ENCODE data around the gene LETM1. TPM values are rescaled to one million over a fixed set of nuclear protein-coding genes. Genes with fewer than 3 reads are reported as not detected.

LETM1 gene
- total and polyA plus RNA-seq, 2 experiments from 2014 or later, result 29.4 to 46.0 TPM

DNA sequence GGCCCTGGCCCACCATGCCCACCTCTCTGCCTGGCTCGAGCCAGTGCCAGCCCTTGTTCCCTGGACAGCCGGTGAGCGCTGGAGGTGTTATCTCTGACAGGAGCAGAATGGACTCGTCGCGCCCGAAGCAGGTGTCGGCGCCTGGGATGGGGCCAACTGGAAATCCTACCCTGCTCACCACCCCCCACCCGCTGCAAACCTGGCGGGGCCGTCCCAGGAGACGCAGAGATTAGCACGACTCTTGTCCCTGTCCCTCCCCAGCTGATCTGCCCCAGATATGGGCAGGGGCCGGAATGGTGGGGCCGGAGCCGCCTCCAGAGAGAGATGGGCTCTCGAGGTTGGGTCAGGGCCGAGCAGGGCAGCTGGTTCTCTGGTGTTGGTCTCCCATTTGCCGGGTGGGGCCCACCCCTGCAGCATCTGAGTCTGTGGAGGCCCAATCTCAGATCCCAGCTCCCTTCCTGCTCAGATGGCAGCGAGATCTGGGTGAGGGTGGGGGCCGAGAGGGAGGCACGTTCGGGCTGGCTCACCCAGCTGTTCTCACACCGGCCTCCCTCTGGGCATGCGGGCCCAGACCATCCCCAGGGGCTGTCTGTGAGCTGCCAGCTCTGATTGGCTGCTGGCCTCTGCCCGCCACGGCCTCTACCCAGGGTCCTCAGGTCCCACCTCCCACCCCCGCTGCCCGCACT is 83.0 kb downstream of the LETM1 start:
- Histone ChIP-seq H3K79me2 (no peaks in the 10 kb centered on the region), H3K9me2 (replicated peaks; ENCODE audit: insufficient read depth) (no peaks in the 10 kb centered on the region), H3K4me2 (no peak overlapping the region), H4K20me1 (ENCODE audit: insufficient read depth, poor library complexity, severe bottlenecking) (no peaks in the 10 kb centered on the region), H3K27ac (no peak overlapping the region), H3K36me3 (replicated peaks; ENCODE audit: insufficient read depth, low read depth) (no peaks in the 10 kb centered on the region), H3K9me3 (ENCODE audit: low read depth) (no peaks in the 10 kb centered on the region), H2AFZ (no peak overlapping the region), H3K4me1 (ENCODE audit: insufficient read depth) (peaks cover 57% of the 10 kb centered on the region), H3K27me3 (no peaks in the 10 kb centered on the region), H3K4me3 (no peak overlapping the region)
- TF ChIP-seq, protein P1, sequence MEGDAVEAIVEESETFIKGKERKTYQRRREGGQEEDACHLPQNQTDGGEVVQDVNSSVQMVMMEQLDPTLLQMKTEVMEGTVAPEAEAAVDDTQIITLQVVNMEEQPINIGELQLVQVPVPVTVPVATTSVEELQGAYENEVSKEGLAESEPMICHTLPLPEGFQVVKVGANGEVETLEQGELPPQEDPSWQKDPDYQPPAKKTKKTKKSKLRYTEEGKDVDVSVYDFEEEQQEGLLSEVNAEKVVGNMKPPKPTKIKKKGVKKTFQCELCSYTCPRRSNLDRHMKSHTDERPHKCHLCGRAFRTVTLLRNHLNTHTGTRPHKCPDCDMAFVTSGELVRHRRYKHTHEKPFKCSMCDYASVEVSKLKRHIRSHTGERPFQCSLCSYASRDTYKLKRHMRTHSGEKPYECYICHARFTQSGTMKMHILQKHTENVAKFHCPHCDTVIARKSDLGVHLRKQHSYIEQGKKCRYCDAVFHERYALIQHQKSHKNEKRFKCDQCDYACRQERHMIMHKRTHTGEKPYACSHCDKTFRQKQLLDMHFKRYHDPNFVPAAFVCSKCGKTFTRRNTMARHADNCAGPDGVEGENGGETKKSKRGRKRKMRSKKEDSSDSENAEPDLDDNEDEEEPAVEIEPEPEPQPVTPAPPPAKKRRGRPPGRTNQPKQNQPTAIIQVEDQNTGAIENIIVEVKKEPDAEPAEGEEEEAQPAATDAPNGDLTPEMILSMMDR (IDR thresholded peaks at IDR 0.05; ENCODE audit: poor library complexity), result no peak
- TF ChIP-seq EZH2 (IDR thresholded peaks at IDR 0.05; ENCODE audit: borderline replicate concordance), result no peak
- TF ChIP-seq EZH2phosphoT487 (IDR thresholded peaks at IDR 0.05; ENCODE audit: low read depth, severe bottlenecking, unreplicated experiment), result no peak
- 86% methylated on average over 29 of the region's 30 CpGs for WGBS (ENCODE audit: low lambda C conversion rate, missing lambda C conversion rate)
- no peak for DNase-seq (ENCODE audit: low spot score)

DNA sequence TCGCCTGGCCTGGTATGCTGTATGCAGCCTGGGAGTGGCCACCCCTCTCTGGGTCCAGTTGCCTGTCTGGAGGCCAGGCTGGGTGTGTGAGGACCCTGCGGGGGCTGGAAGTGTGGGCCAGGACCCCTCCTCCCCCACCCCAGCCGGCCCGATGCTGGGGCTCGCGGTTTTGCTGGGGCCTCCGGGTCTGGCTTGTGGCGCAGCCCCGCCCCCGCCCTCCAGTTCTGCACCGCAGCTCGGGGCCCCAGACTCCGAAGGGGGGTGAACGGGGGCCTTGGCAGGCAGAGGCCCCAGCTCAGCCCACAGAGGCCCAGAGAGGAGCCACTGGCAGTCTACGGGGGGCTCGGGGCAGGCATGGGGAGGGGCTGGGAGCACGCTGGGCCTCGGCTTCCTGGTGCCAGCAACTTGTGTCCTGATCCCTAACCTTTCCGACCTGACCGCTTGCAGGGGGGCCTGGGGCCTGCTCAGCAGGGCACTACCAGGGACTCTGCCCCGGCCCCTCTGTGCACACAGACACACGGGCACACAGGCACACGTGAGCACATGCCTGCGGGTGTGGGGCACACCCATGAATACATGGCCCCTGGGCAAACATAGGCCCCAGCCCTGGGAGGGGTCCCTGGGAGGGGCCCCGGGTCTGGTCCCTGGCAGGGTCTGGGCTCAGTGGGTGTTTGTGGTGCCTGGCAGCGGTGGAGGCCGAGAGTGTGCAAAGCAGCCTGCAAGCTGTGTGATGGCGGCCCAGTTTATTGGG is 84.2 kb downstream of the LETM1 start:
- 81% methylated on average over 13 of the region's 28 CpGs for WGBS (ENCODE audit: low lambda C conversion rate, missing lambda C conversion rate)
- Histone ChIP-seq H3K9me3 (ENCODE audit: low read depth) (no peaks in the 10 kb centered on the region), H3K4me2 (peak overlapping the region; percentile 62), H3K36me3 (replicated peaks; ENCODE audit: insufficient read depth, low read depth) (no peaks in the 10 kb centered on the region), H4K20me1 (ENCODE audit: insufficient read depth, poor library complexity, severe bottlenecking) (no peaks in the 10 kb centered on the region), H3K9me2 (replicated peaks; ENCODE audit: insufficient read depth) (no peaks in the 10 kb centered on the region), H3K79me2 (no peaks in the 10 kb centered on the region), H2AFZ (no peak overlapping the region), H3K27me3 (no peaks in the 10 kb centered on the region), H3K27ac (peak overlapping the region; percentile 40), H3K4me1 (ENCODE audit: insufficient read depth) (peaks cover 57% of the 10 kb centered on the region), H3K4me3 (no peak overlapping the region)
- DNase-seq (ENCODE audit: low spot score), result no peak
- TF ChIP-seq EZH2phosphoT487 (IDR thresholded peaks at IDR 0.05; ENCODE audit: low read depth, severe bottlenecking, unreplicated experiment) (no peak), EZH2 (IDR thresholded peaks at IDR 0.05; ENCODE audit: borderline replicate concordance) (no peak)
- TF ChIP-seq, protein P1 (IDR thresholded peaks at IDR 0.05; ENCODE audit: poor library complexity), result no peak

DNA sequence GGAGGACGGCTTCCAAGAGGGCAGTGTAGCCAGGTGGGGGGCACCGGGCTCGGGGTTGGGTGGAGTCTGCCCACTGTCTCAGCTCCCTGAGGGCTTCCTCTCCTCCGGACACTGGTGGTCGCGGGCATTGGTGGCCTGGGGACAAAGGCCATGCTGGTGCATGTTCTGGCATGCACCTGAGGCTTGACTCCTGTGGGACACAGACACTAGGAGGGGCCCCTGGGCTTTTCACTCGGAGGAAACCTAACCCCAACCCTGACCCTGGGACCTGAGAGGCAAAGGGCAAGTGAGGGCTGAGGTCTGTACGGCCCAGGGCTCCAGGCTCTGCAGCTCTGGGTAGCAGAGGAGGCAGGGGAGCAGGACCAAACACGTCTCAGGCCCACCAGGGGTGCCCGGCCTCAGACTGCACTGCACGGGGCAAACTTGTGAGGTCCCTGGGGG is 85.1 kb downstream of the LETM1 start:
- Histone ChIP-seq H2AFZ (no peak overlapping the region), H3K4me2 (no peak overlapping the region), H4K20me1 (ENCODE audit: insufficient read depth, poor library complexity, severe bottlenecking) (no peaks in the 10 kb centered on the region), H3K36me3 (replicated peaks; ENCODE audit: insufficient read depth, low read depth) (no peaks in the 10 kb centered on the region), H3K4me1 (ENCODE audit: insufficient read depth) (peaks cover 67% of the 10 kb centered on the region), H3K27ac (peak overlapping the region; percentile 40), H3K79me2 (no peaks in the 10 kb centered on the region), H3K27me3 (no peaks in the 10 kb centered on the region), H3K9me3 (ENCODE audit: low read depth) (no peaks in the 10 kb centered on the region), H3K9me2 (replicated peaks; ENCODE audit: insufficient read depth) (no peaks in the 10 kb centered on the region), H3K4me3 (no peak overlapping the region)
- 83% methylated on average over 10 of the region's 11 CpGs for WGBS (ENCODE audit: low lambda C conversion rate, missing lambda C conversion rate)
- no peak for DNase-seq (ENCODE audit: low spot score)
- no peak for TF ChIP-seq EZH2 (IDR thresholded peaks at IDR 0.05; ENCODE audit: borderline replicate concordance)
- TF ChIP-seq, protein P1 (IDR thresholded peaks at IDR 0.05; ENCODE audit: poor library complexity), result no peak
- TF ChIP-seq EZH2phosphoT487 (IDR thresholded peaks at IDR 0.05; ENCODE audit: low read depth, severe bottlenecking, unreplicated experiment), result no peak
